H9 (cell line): ENCODE measurements around the gene PSMD5. TPM values are rescaled to one million over a fixed set of nuclear protein-coding genes. Genes with fewer than 3 reads are reported as not detected.

ENCODE experiments used
- DNase-seq: peaks from one replicate; pipeline ENCODE4 v3.0.0-alpha.2; 2017
- H2AFZ ChIP-seq: one replicate; pipeline ENCODE4 v1.6.1; 2013; ENCODE audit warnings: mild to moderate bottlenecking, low read length, control low read depth, moderate library complexity
- H2AK5ac ChIP-seq: 2 replicates; pipeline ENCODE4 v1.6.1; 2013; ENCODE audit warnings: low read length, control low read depth, mixed read lengths; ENCODE audit not compliant: insufficient read length
- H2BK120ac ChIP-seq: one replicate; pipeline ENCODE4 v1.6.1; 2013; ENCODE audit warnings: low read depth, mild to moderate bottlenecking, low read length, control low read depth, inconsistent platforms; ENCODE audit not compliant: poor library complexity, severe bottlenecking
- H2BK12ac ChIP-seq: 2 replicates; pipeline ENCODE4 v1.6.1; 2013; ENCODE audit warnings: low read length, control low read depth, mixed read lengths, low read depth; ENCODE audit not compliant: insufficient read length
- H2BK15ac ChIP-seq: 2 replicates; pipeline ENCODE4 v1.6.1; 2013; ENCODE audit warnings: low read depth, low read length, control low read depth
- H2BK20ac ChIP-seq: one replicate; pipeline ENCODE4 v1.6.1; 2013; ENCODE audit warnings: low read depth, mild to moderate bottlenecking, low read length, control low read depth, inconsistent platforms; ENCODE audit not compliant: poor library complexity, severe bottlenecking
- H2BK5ac ChIP-seq: 2 replicates; pipeline ENCODE4 v1.6.1; 2013; ENCODE audit warnings: low read length, control low read depth, mixed read lengths; ENCODE audit not compliant: insufficient read length
- H3K14ac ChIP-seq: 2 replicates; pipeline ENCODE4 v1.6.1; 2013; ENCODE audit warnings: low read length, control low read depth; ENCODE audit not compliant: insufficient read depth
- H3K18ac ChIP-seq: 2 replicates; pipeline ENCODE4 v1.6.1; 2013; ENCODE audit warnings: low read depth, mild to moderate bottlenecking, mixed read lengths, low read length, control low read depth; ENCODE audit not compliant: insufficient read length
- H3K23ac ChIP-seq: 2 replicates; pipeline ENCODE4 v1.6.1; 2013; ENCODE audit warnings: low read length, control low read depth, mixed read lengths, low read depth; ENCODE audit not compliant: insufficient read length
- H3K23me2 ChIP-seq: 2 replicates; pipeline ENCODE4 v1.6.1; 2013; ENCODE audit warnings: low read depth, mild to moderate bottlenecking, mixed read lengths, low read length, control low read depth; ENCODE audit not compliant: insufficient read length, poor library complexity, severe bottlenecking
- H3K27ac ChIP-seq: 2 replicates; pipeline ENCODE4 v1.5.1; 2013; ENCODE audit warnings: low read length, control low read depth, mixed read lengths, low read depth; ENCODE audit not compliant: insufficient read length
- H3K27me3 ChIP-seq: 2 replicates; pipeline ENCODE4 v1.6.1; 2013; ENCODE audit warnings: low read length, control low read depth, inconsistent platforms; ENCODE audit not compliant: insufficient read depth
- H3K4ac ChIP-seq: 2 replicates; pipeline ENCODE4 v1.6.1; 2013; ENCODE audit warnings: low read depth, mild to moderate bottlenecking, control low read depth, inconsistent platforms, low read length, moderate library complexity
- H3K4me1 ChIP-seq: 2 replicates; pipeline ENCODE4 v1.6.1; 2013; ENCODE audit warnings: low read length, control low read depth, inconsistent platforms; ENCODE audit not compliant: insufficient read depth
- H3K4me2 ChIP-seq: 2 replicates; pipeline ENCODE4 v1.6.1; 2013; ENCODE audit warnings: low read length, control low read depth, mixed read lengths; ENCODE audit not compliant: insufficient read length, insufficient read depth
- H3K56ac ChIP-seq: 2 replicates; pipeline ENCODE4 v1.6.1; 2013; ENCODE audit warnings: low read depth, mild to moderate bottlenecking, mixed read lengths, low read length, control low read depth; ENCODE audit not compliant: insufficient read length
- H3K79me1 ChIP-seq: 2 replicates; pipeline ENCODE4 v1.6.1; 2013; ENCODE audit warnings: low read depth, mild to moderate bottlenecking, moderate library complexity, low read length, control low read depth, inconsistent platforms; ENCODE audit not compliant: insufficient read depth, poor library complexity, severe bottlenecking
- H3K79me2 ChIP-seq: 2 replicates; pipeline ENCODE4 v1.6.1; 2013; ENCODE audit warnings: low read length, control low read depth, inconsistent platforms; ENCODE audit not compliant: insufficient read depth
- H3K9ac ChIP-seq: 2 replicates; pipeline ENCODE4 v1.6.1; 2013; ENCODE audit warnings: low read length, control low read depth, mixed read lengths; ENCODE audit not compliant: insufficient read length; ENCODE audit errors: extremely low read depth
- H3K9me3 ChIP-seq: one replicate; pipeline ENCODE4 v1.6.1; 2013; ENCODE audit warnings: low read depth, low read length, inconsistent platforms; ENCODE audit not compliant: control insufficient read depth
- H3T11ph ChIP-seq: one replicate; pipeline ENCODE4 v1.6.1; 2013; ENCODE audit warnings: mild to moderate bottlenecking, low read length, control low read depth, inconsistent platforms
- H4K20me1 ChIP-seq: one replicate; pipeline ENCODE4 v1.6.1; 2013; ENCODE audit not compliant: control insufficient read depth, insufficient read length, insufficient read depth
- H4K5ac ChIP-seq: 2 replicates; pipeline ENCODE4 v1.6.1; 2013; ENCODE audit warnings: low read depth, mild to moderate bottlenecking, mixed read lengths, low read length, control low read depth; ENCODE audit not compliant: insufficient read length
- H4K8ac ChIP-seq: replicated peaks from 2 replicates; pipeline ENCODE4 v1.6.1; 2013; ENCODE audit warnings: low read length, control low read depth, mixed read lengths, low read depth; ENCODE audit not compliant: insufficient read length
- H4K91ac ChIP-seq: 2 replicates; pipeline ENCODE4 v1.6.1; 2013; ENCODE audit warnings: low read depth, mild to moderate bottlenecking, moderate library complexity, mixed read lengths, low read length, control low read depth; ENCODE audit not compliant: insufficient read length
- H3K27ac Mint-ChIP-seq, 3 experiments: 2 replicates in 2 of 3; 3 replicates in 1 of 3; pipeline ENCODE4 v1.8.0; 2020 to 2021; ENCODE audit warnings: mixed read lengths in 3 of 3, mild to moderate bottlenecking in 1 of 3, moderate library complexity in 1 of 3
- H3K27me3 Mint-ChIP-seq: 2 replicates; pipeline ENCODE4 v1.8.0; 2021; ENCODE audit warnings: low read depth, mild to moderate bottlenecking, moderate library complexity, mixed read lengths
- H3K36me3 Mint-ChIP-seq, 3 experiments: 2 replicates in 2 of 3; 3 replicates in 1 of 3; pipeline ENCODE4 v1.8.0; 2020 to 2021; ENCODE audit warnings: low read depth in 3 of 3, mixed read lengths in 3 of 3; ENCODE audit not compliant: insufficient read depth in 1 of 3
- H3K4me1 Mint-ChIP-seq, 2 experiments: 2 replicates each; pipeline ENCODE4 v1.8.0; 2020; ENCODE audit warnings: mixed read lengths in 2 of 2
- H3K4me3 Mint-ChIP-seq, 2 experiments: 2 replicates in 1 of 2; 3 replicates in 1 of 2; pipeline ENCODE4 v1.8.0; 2020 to 2021; ENCODE audit warnings: mild to moderate bottlenecking in 2 of 2, mixed read lengths in 2 of 2, moderate library complexity in 1 of 2
- H3K9me3 Mint-ChIP-seq, 2 experiments: 2 replicates in 1 of 2; 3 replicates in 1 of 2; pipeline ENCODE4 v1.8.0; 2020; ENCODE audit warnings: mild to moderate bottlenecking in 2 of 2, mixed read lengths in 2 of 2, moderate library complexity in 1 of 2
- CTCF ChIP-seq: fragments of 200-600 bp; sonication (generic); conservative IDR thresholded peaks from 3 replicates; pipeline ENCODE4 v1.8.0; 2021; ENCODE audit warnings: antibody characterized with exemption, mild to moderate bottlenecking
- WGBS: extraction: QIAGEN DNeasy Blood & Tissue Kit; methylation state at CpG from one replicate; pipeline ENCODE4 v1.1.7; 2013; ENCODE audit warnings: missing lambda C conversion rate, low lambda C conversion rate, mixed read lengths; ENCODE audit not compliant: insufficient read length; ENCODE audit errors: extremely low coverage; 5-methylcytosine and 5-hydroxymethylcytosine counted together
- total RNA-seq: library from RNA; stranded (reverse); gene quantifications from 2 replicates; pipeline ENCODE4 v1.2.1, GENCODE V29; 2021

The PSMD5 gene
- total RNA-seq, 1 experiment from 2014 or later: 64.9 TPM

GRCh38 chr9:120768886-120769285, 73.8 kb downstream of the PSMD5 start:
- Mint-ChIP-seq H3K36me3 (peaks cover 35 to 84% (median 61%) of the 10 kb centered on the region in 3 experiments), H3K27ac (no peak overlapping the region), H3K4me3 (no peak overlapping the region), H3K4me1 (peaks cover 0 to 9% of the 10 kb centered on the region in 2 experiments; a peak in 3 of 4 replicates), H3K27me3 (no peaks in the 10 kb centered on the region), H3K9me3 (no peaks in the 10 kb centered on the region)
- no peak overlapping the region for H4K5ac ChIP-seq
- H2AFZ ChIP-seq: no peak overlapping the region
- no CpG with 5 or more reads among the region's 1 CpG for WGBS
- no peak overlapping the region for H3K4ac ChIP-seq
- H4K20me1 ChIP-seq: no peaks in the 10 kb centered on the region
- no peaks in the 10 kb centered on the region for H3K79me1 ChIP-seq
- no peak overlapping the region for H2BK20ac ChIP-seq
- no peak overlapping the region for H2BK12ac ChIP-seq
- H3K9ac ChIP-seq: no peak overlapping the region
- H4K8ac ChIP-seq: no peak overlapping the region
- H3K27ac ChIP-seq: no peak overlapping the region
- H3K4me2 ChIP-seq: no peak overlapping the region
- no peaks in the 10 kb centered on the region for H3K79me2 ChIP-seq
- H3K27me3 ChIP-seq: no peaks in the 10 kb centered on the region
- H3K4me1 ChIP-seq: no peaks in the 10 kb centered on the region
- no peaks in the 10 kb centered on the region for H3K23me2 ChIP-seq
- DNase-seq: no peak
- no peak overlapping the region for H2BK15ac ChIP-seq
- no peak overlapping the region for H2BK120ac ChIP-seq
- no peak overlapping the region for H3T11ph ChIP-seq
- no peak overlapping the region for H2AK5ac ChIP-seq
- no peaks in the 10 kb centered on the region for H3K9me3 ChIP-seq
- H3K23ac ChIP-seq: no peak overlapping the region
- TF ChIP-seq CTCF: no peak
- H3K56ac ChIP-seq: no peak overlapping the region
- H4K91ac ChIP-seq: no peak overlapping the region
- H3K18ac ChIP-seq: no peak overlapping the region
- no peak overlapping the region for H2BK5ac ChIP-seq
- no peak overlapping the region for H3K14ac ChIP-seq
